ENCODE results near the gene BFAR. TPM values are rescaled to one million over a fixed set of nuclear protein-coding genes. Genes with fewer than 3 reads are reported as not detected.

Gene BFAR
- total and polyA plus RNA-seq, 2 of the 8 experiments (the other 6 are each of a cell fraction or from before 2014, with no cell fraction given) = 56.9 to 78.2 TPM

DNA sequence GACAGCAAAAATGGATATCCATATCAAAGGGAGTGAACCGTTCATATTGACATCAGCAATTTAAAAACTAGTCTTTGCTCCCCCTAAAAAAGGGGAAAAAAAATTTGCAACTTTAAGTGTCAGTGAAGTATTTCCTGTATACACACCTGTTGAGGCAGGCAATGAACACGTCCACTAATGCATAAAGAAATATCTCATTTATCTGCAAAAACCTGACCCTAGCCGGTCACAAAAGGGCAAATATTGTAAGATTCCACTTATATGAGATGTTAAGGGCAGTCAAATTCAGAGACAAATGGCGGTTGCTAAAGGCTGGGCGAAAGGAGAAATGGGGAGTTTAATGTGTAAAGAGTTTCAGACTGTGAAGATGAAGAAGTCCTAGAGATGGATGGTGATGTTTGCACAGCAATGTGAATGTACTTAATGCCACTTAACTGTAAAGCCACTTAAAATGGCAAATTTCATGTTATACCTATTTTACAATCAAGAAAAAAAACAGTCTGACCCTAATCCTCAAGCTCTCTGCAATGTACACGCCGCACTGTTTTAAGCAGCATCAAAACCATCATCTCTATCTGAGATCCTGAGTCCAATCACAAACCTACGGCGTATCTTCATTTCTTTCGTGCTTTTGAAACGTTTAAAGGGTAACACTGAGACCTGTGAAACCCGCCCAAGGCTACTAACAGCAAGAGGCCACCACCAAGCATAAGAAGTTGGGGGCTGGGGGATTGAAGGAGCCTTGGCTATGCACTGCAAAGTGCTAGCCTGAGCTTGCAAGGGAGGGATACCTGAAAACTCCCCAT is 3.7 kb upstream of the BFAR start (continued):
- TF ChIP-seq, protein P1, sequence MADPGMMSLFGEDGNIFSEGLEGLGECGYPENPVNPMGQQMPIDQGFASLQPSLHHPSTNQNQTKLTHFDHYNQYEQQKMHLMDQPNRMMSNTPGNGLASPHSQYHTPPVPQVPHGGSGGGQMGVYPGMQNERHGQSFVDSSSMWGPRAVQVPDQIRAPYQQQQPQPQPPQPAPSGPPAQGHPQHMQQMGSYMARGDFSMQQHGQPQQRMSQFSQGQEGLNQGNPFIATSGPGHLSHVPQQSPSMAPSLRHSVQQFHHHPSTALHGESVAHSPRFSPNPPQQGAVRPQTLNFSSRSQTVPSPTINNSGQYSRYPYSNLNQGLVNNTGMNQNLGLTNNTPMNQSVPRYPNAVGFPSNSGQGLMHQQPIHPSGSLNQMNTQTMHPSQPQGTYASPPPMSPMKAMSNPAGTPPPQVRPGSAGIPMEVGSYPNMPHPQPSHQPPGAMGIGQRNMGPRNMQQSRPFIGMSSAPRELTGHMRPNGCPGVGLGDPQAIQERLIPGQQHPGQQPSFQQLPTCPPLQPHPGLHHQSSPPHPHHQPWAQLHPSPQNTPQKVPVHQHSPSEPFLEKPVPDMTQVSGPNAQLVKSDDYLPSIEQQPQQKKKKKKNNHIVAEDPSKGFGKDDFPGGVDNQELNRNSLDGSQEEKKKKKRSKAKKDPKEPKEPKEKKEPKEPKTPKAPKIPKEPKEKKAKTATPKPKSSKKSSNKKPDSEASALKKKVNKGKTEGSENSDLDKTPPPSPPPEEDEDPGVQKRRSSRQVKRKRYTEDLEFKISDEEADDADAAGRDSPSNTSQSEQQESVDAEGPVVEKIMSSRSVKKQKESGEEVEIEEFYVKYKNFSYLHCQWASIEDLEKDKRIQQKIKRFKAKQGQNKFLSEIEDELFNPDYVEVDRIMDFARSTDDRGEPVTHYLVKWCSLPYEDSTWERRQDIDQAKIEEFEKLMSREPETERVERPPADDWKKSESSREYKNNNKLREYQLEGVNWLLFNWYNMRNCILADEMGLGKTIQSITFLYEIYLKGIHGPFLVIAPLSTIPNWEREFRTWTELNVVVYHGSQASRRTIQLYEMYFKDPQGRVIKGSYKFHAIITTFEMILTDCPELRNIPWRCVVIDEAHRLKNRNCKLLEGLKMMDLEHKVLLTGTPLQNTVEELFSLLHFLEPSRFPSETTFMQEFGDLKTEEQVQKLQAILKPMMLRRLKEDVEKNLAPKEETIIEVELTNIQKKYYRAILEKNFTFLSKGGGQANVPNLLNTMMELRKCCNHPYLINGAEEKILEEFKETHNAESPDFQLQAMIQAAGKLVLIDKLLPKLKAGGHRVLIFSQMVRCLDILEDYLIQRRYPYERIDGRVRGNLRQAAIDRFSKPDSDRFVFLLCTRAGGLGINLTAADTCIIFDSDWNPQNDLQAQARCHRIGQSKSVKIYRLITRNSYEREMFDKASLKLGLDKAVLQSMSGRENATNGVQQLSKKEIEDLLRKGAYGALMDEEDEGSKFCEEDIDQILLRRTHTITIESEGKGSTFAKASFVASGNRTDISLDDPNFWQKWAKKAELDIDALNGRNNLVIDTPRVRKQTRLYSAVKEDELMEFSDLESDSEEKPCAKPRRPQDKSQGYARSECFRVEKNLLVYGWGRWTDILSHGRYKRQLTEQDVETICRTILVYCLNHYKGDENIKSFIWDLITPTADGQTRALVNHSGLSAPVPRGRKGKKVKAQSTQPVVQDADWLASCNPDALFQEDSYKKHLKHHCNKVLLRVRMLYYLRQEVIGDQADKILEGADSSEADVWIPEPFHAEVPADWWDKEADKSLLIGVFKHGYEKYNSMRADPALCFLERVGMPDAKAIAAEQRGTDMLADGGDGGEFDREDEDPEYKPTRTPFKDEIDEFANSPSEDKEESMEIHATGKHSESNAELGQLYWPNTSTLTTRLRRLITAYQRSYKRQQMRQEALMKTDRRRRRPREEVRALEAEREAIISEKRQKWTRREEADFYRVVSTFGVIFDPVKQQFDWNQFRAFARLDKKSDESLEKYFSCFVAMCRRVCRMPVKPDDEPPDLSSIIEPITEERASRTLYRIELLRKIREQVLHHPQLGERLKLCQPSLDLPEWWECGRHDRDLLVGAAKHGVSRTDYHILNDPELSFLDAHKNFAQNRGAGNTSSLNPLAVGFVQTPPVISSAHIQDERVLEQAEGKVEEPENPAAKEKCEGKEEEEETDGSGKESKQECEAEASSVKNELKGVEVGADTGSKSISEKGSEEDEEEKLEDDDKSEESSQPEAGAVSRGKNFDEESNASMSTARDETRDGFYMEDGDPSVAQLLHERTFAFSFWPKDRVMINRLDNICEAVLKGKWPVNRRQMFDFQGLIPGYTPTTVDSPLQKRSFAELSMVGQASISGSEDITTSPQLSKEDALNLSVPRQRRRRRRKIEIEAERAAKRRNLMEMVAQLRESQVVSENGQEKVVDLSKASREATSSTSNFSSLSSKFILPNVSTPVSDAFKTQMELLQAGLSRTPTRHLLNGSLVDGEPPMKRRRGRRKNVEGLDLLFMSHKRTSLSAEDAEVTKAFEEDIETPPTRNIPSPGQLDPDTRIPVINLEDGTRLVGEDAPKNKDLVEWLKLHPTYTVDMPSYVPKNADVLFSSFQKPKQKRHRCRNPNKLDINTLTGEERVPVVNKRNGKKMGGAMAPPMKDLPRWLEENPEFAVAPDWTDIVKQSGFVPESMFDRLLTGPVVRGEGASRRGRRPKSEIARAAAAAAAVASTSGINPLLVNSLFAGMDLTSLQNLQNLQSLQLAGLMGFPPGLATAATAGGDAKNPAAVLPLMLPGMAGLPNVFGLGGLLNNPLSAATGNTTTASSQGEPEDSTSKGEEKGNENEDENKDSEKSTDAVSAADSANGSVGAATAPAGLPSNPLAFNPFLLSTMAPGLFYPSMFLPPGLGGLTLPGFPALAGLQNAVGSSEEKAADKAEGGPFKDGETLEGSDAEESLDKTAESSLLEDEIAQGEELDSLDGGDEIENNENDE (IDR thresholded peaks at IDR 0.05; ENCODE audit: insufficient replicate concordance, low read length) = no peak
- TF ChIP-seq KDM5A (IDR thresholded peaks at IDR 0.05; ENCODE audit: low read length) = no peak
